ENCODE results near the gene BSG. TPM values are rescaled to one million over a fixed set of nuclear protein-coding genes. Genes with fewer than 3 reads are reported as not detected.

The BSG gene
- polyA plus RNA-seq, 2 of the 4 experiments (the other 2 are of a cell fraction) = 285 to 579 TPM

GRCh38 chr19:594265-594870, 22.0 kb downstream of the BSG start:
- ATAC-seq (no peak), FAIRE-seq (no peak), DNase-seq (ENCODE audit: low read depth in 1 of 2, low spot score in 1 of 2) (no peak)
- WGBS (ENCODE audit: missing lambda C conversion rate) = 96% methylated on average over 7 of the region's 24 CpGs
- H3K4me1 ChIP-seq = peaks cover 13% of the 10 kb centered on the region
- no peak overlapping the region for H3K4me3 ChIP-seq
- H3K9me3 ChIP-seq = no peaks in the 10 kb centered on the region
- H3K4me2 ChIP-seq = no peak overlapping the region
- TF ChIP-seq NR3C1 (IDR thresholded peaks at IDR 0.05) (no peak), JUNB (IDR thresholded peaks at IDR 0.05) (no peak), HMGXB4 (CRISPR knock-in tag; IDR thresholded peaks at IDR 0.05; ENCODE audit: borderline replicate concordance) (no peak), CEBPB (IDR thresholded peaks at IDR 0.05) (no peak), MAX (IDR thresholded peaks at IDR 0.05) (no peak), MAZ (IDR thresholded peaks at IDR 0.05; ENCODE audit: borderline replicate concordance, low read depth, low read length) (no peak), MAFK (IDR thresholded peaks at IDR 0.05; ENCODE audit: partially characterized antibody) (no peak), ZSCAN20 (CRISPR knock-in tag; IDR thresholded peaks at IDR 0.05) (no peak), EP300 (IDR thresholded peaks at IDR 0.05) (no peak), EHF (CRISPR knock-in tag; IDR thresholded peaks at IDR 0.05) (no peak), RCOR1 (IDR thresholded peaks at IDR 0.05; ENCODE audit: low read depth, low read length) (no peak), BCL3 (IDR thresholded peaks at IDR 0.05) (no peak), POLR2AphosphoS2 (conservative IDR thresholded peaks at IDR 0.05; ENCODE audit: low read length) (no peak), ELK1 (IDR thresholded peaks at IDR 0.05; ENCODE audit: low read depth, low read length) (no peak), CHD4 (IDR thresholded peaks at IDR 0.05; ENCODE audit: borderline replicate concordance) (no peak), TFCP2L1 (CRISPR knock-in tag; IDR thresholded peaks at IDR 0.05) (no peak)
- no peak overlapping the region for H3K27ac ChIP-seq
- ChIA-PET CTCF (interaction anchor here (2.6 kb wide), 1 partner anchor 10 kb away, joined by 11 read pairs; no protein-coding TSS in a partner anchor), POLR2A (no interaction called here)

- CTCF ChIA-PET = interaction anchor here (0.8 to 5.1 kb wide), 2 partner anchors 9 to 138 kb away, joined by 4 to 28 read pairs; no protein-coding TSS in a partner anchor
- ATAC-seq = no peak
- TF ChIP-seq MAFK (IDR thresholded peaks at IDR 0.05; ENCODE audit: partially characterized antibody) = no peak
- no peak for TF ChIP-seq POLR2A (IDR thresholded peaks at IDR 0.05; ENCODE audit: low read length)
- TF ChIP-seq BHLHE40 (IDR thresholded peaks at IDR 0.05; ENCODE audit: low read depth, low read length) = no peak
- no peak for TF ChIP-seq ZSCAN20 (CRISPR knock-in tag; IDR thresholded peaks at IDR 0.05)
- TF ChIP-seq GATA3 (IDR thresholded peaks at IDR 0.05; ENCODE audit: borderline replicate concordance) = no peak
- no peak for TF ChIP-seq RARB (CRISPR knock-in tag; IDR thresholded peaks at IDR 0.05)
- TF ChIP-seq E2F6 (IDR thresholded peaks at IDR 0.05; ENCODE audit: borderline replicate concordance, low read depth) = no peak
- no peak for TF ChIP-seq KDM1A (IDR thresholded peaks at IDR 0.05; ENCODE audit: low read depth)
- TF ChIP-seq REST (IDR thresholded peaks at IDR 0.05) = no peak
- TF ChIP-seq HOXB13 (CRISPR knock-in tag; IDR thresholded peaks at IDR 0.05; ENCODE audit: low read depth) = no peak
- TF ChIP-seq ATOH8 (CRISPR knock-in tag; IDR thresholded peaks at IDR 0.05; ENCODE audit: low read depth) = no peak
- TF ChIP-seq MAX (IDR thresholded peaks at IDR 0.05) = no peak
- TF ChIP-seq TP53 (CRISPR knock-in tag; IDR thresholded peaks at IDR 0.05) = no peak
Measured at GRCh38 chr19:595326-596262, 23.2 kb downstream of the BSG start.

More at GRCh38 chr19:595326-596262, 23.2 kb downstream of the BSG start:
- Histone ChIP-seq H3K4me3 (no peak overlapping the region), H3K27ac (no peak overlapping the region), H3K4me1 (peaks cover 13% of the 10 kb centered on the region), H3K4me2 (no peak overlapping the region), H3K9me3 (no peaks in the 10 kb centered on the region)
- POLR2A ChIA-PET = interaction anchor here (0.6 kb wide), 1 partner anchor 9 kb away, joined by 3 read pairs; no protein-coding TSS in a partner anchor
- DNase-seq (ENCODE audit: low read depth in 1 of 2, low spot score in 1 of 2) = no peak
- no peak for FAIRE-seq
- WGBS (ENCODE audit: missing lambda C conversion rate) = 95% methylated on average over 27 of the region's 42 CpGs

All from A549 (cell line).